Breast epithelium (tissue), 3 donors: ENCODE data around the gene CHRM1.

Source experiments
- CTCF ChIP-seq, 3 donors: fragments of 450-650 bp; IDR thresholded peaks; one replicate each; pipeline ENCODE4 v1.5.1; 2016 to 2017; ENCODE audit warnings: antibody characterized with exemption in 3 of 3, mild to moderate bottlenecking in 3 of 3, moderate library complexity in 3 of 3
- POLR2AphosphoS5 ChIP-seq, 3 donors: sonication (generic); formaldehyde crosslinking; IDR thresholded peaks; one replicate each; pipeline ENCODE4 v1.6.1; 2017; ENCODE audit warnings: antibody characterized with exemption in 3 of 3

- TF ChIP-seq CTCF (IDR thresholded peaks at IDR 0.05) (no peak), POLR2AphosphoS5 (IDR thresholded peaks at IDR 0.05) (no peak)
These were observed 2.6 kb upstream of the CHRM1 start for GRCh38 chr11:62923601-62924411.
